GM12874 (cell line): Measurements from ENCODE around the gene PLA2G1B.

Source experiments
- CTCF ChIP-seq: IDR thresholded peaks from 2 replicates; pipeline ENCODE4 v1.5.1; 2011; ENCODE audit warnings: low read depth, mild to moderate bottlenecking, control low read depth, low read length, moderate library complexity; ENCODE audit not compliant: insufficient read depth

PLA2G1B gene

DNA sequence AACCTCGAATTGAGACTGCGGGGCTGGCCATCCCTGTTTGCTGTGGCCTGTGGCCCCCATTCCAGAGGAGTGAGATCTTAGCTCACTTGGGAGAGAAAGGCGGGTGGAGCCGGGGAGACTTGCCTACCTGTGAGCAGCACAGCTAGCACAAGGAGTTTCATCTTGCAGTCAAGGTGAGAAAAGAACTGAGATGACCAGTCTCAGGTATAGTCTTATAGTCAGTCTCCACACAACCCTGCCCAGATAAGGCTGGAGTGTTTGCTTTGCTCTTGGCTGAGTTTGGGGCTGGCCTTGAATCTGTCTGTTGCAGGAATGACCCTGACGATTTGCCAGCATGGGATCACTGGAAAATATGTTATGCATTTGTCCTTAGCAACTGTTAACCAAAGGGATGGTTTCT, at the start of gene PLA2G1B:
TSS of gene PLA2G1B (minus strand) at position 187 of the 400 bp plus-strand sequence. CDS start at position 161, 26 bp downstream.
- TF ChIP-seq CTCF = no peak

DNA sequence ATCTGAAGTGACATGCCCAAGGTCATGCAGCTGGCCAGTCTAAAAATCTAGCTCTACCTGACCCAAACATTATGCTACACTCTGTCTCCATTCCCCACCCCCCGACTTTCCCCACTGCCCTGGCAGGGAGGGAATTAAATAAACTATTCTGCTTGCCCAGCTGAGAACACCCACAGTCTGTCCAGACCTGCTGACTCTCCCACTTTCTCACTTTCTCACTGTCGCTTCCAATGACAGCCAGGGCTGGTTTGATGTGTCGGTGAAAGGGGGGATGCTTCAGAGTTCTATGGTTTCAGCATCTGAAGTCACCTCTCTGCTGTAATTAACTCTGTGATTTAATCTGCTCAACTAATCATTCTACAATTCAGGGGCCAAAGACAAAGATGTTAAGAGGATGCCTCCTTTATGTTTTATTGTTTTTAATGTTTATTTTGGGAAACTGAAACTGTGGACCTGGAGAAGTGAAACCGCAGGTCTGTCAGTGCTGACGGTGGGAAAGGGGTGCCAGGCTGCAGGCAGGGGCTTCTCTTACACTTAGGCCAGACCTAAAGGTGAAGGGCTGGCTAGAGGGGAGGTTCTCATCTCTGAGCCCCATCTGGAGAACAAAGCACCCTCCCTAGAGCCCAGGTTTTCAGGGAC, 49.5 kb upstream of the PLA2G1B start:
- TF ChIP-seq CTCF = no peak

DNA sequence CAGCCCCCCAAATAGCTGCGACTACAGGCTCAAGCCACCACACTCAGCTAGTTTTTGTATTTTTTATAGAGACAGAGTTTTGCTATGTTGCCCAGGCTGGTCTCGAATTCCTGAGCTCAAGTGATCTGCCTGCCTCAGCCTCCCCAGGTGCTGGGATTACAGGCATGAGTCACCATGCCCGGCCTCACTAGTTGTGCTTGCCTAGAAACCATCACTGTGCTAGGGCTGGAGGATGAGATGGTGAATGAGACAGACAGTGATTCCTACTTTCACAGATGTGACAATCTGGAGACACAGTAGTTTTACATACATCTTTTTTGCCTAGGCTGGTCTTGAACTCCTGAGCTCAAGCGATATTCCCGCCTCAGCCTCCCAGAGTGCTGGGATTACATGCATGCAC, 48.8 kb upstream of the PLA2G1B start:
- no peak for TF ChIP-seq CTCF

- no peak for TF ChIP-seq CTCF
Observed at GRCh38 chr12:120376009-120376408, 48.4 kb upstream of the PLA2G1B start.

GRCh38 chr12:120373683-120374082, 46.1 kb upstream of the PLA2G1B start:
- no peak for TF ChIP-seq CTCF

GRCh38 chr12:120370343-120371243, 43.0 kb upstream of the PLA2G1B start:
- no peak for TF ChIP-seq CTCF

DNA sequence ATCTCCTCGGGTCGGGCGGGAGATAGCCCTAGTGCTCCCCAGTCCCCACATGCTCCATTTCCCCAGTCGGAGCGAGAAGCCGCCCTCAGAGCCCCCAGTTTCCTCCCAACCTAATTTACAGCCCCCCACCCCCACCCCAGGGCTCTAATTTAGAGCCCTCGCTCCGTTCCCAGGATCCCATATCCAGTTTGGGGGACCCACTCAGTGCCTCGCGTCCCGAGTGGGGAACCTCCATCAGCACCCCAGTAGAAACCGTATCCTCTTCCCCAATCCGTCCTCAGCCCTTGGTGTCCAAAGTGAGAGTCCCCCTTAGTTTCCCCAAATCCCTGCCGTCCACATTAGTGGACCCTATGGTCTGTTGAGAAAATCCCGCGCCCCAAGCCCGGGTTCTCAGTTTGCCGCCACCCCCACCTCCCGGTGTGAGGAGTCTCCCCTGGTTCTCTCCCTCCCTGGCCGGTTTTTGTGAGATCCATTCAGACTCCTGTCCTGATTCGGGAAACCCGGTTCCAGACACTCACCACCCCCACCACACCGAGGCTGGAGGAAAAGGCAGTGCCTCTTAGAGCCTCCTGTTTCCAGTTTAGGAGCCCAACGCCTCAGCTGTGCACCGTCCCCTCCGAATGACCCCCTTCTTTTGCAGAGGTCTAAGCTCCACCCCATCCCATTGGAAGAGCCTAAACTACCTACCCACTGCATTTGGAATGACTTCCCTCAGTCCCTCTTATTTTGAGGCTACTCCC, 42.2 kb upstream of the PLA2G1B start:
- no peak for TF ChIP-seq CTCF
